ENCODE results near the gene TTC34. TPM values are rescaled to one million over a fixed set of nuclear protein-coding genes. Genes with fewer than 3 reads are reported as not detected.
A peak's percentile ranks its signal among the peaks of the same experiment; 100 is the strongest.

The TTC34 gene
- total and polyA plus RNA-seq, 2 of the 13 experiments (the other 11 are each of a cell fraction or from before 2014, with no cell fraction given) = 0.07 to 0.11 TPM

DNA sequence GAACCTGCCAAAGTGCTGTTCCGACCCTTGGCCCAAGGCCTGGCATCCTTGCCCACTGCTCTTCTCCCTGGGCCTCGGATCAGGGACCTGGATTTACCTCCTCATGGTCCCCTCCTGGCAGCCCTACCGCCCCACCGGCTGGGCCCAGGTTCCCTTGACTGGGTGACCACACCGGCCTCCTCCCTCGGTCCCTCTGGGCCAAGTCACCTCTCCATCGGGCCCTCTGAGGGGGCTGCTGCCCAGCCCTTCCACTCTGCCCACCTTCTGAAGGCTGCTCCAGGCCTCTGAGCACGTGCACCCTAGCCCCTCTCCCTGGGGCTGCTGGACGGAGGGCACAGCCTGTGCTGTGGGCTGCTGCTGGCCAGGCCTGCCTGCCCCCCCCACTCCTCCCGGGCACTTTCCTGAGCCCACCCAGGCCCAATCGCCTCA is 159.3 kb downstream of the TTC34 start (continued):
- TF ChIP-seq, protein P1, sequence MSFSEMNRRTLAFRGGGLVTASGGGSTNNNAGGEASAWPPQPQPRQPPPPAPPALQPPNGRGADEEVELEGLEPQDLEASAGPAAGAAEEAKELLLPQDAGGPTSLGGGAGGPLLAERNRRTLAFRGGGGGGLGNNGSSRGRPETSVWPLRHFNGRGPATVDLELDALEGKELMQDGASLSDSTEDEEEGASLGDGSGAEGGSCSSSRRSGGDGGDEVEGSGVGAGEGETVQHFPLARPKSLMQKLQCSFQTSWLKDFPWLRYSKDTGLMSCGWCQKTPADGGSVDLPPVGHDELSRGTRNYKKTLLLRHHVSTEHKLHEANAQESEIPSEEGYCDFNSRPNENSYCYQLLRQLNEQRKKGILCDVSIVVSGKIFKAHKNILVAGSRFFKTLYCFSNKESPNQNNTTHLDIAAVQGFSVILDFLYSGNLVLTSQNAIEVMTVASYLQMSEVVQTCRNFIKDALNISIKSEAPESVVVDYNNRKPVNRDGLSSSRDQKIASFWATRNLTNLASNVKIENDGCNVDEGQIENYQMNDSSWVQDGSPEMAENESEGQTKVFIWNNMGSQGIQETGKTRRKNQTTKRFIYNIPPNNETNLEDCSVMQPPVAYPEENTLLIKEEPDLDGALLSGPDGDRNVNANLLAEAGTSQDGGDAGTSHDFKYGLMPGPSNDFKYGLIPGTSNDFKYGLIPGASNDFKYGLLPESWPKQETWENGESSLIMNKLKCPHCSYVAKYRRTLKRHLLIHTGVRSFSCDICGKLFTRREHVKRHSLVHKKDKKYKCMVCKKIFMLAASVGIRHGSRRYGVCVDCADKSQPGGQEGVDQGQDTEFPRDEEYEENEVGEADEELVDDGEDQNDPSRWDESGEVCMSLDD (CRISPR knock-in tag; IDR thresholded peaks at IDR 0.05; ENCODE audit: borderline replicate concordance) = no peak
- TF ChIP-seq ZNF296 (CRISPR knock-in tag; conservative IDR thresholded peaks at IDR 0.05) = 0 out of 2 replicates have a peak, but pooled peaks have one; percentile 28
- TF ChIP-seq, protein P2, sequence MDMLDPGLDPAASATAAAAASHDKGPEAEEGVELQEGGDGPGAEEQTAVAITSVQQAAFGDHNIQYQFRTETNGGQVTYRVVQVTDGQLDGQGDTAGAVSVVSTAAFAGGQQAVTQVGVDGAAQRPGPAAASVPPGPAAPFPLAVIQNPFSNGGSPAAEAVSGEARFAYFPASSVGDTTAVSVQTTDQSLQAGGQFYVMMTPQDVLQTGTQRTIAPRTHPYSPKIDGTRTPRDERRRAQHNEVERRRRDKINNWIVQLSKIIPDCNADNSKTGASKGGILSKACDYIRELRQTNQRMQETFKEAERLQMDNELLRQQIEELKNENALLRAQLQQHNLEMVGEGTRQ (IDR thresholded peaks at IDR 0.05; ENCODE audit: low read depth, low read length) = no peak
- TF ChIP-seq, protein P2 (CRISPR knock-in tag; IDR thresholded peaks at IDR 0.05; ENCODE audit: borderline replicate concordance) = no peak
- no peak for TF ChIP-seq KLF12 (CRISPR knock-in tag; IDR thresholded peaks at IDR 0.05; ENCODE audit: borderline replicate concordance)
- TF ChIP-seq NFKBIZ (CRISPR knock-in tag; IDR thresholded peaks at IDR 0.05) = no peak
- no peak for TF ChIP-seq ZNF83 (CRISPR knock-in tag; IDR thresholded peaks at IDR 0.05; ENCODE audit: borderline replicate concordance)
- TF ChIP-seq TARDBP (CRISPR knock-in tag; IDR thresholded peaks at IDR 0.05) = no peak
- TF ChIP-seq ZNF547 (CRISPR knock-in tag; IDR thresholded peaks at IDR 0.05) = no peak
- no peak for TF ChIP-seq SNRNP70 (IDR thresholded peaks at IDR 0.05; ENCODE audit: low read depth, low read length)
- TF ChIP-seq ZFX (CRISPR knock-in tag; IDR thresholded peaks at IDR 0.05; ENCODE audit: low read depth) = no peak

Data from HepG2 (cell line).